Heart right ventricle (tissue), 16 donors: Measurements from ENCODE around the gene DNAJB11. TPM values are rescaled to one million over a fixed set of nuclear protein-coding genes. Genes with fewer than 3 reads are reported as not detected.

Experiments used
- ATAC-seq, 8 donors: fragments of 200-7000 bp; cut with Tn5 transposase; one replicate each; pipeline ENCODE4 v1.9.1; 2020; ENCODE audit warnings: mild to moderate bottlenecking in 8 of 8, moderate library complexity in 8 of 8, moderate number of reproducible peaks in 1 of 8
- DNase-seq, 2 donors: peaks; one replicate each; pipeline ENCODE4 v3.0.0-alpha.2; 2020
- H3K27ac ChIP-seq, 10 donors: fragments of 200-600 bp; sonication (generic) in 2 of 10; one replicate each; pipeline versions ENCODE4 v1.5.0 to v1.8.0; 2020 to 2022; ENCODE audit warnings: mild to moderate bottlenecking in 3 of 10
- H3K27me3 ChIP-seq, 7 donors: fragments of 200-600 bp; one replicate each; pipeline ENCODE4 v1.8.0; 2021 to 2022; ENCODE audit warnings: mild to moderate bottlenecking in 2 of 7
- H3K36me3 ChIP-seq, 9 donors: fragments of 200-600 bp; sonication (generic) in 1 of 9; one replicate each; pipeline versions ENCODE4 v1.5.0 to v1.8.0; 2020 to 2022; ENCODE audit warnings: mild to moderate bottlenecking in 2 of 9
- H3K4me1 ChIP-seq, 9 donors: fragments of 200-600 bp; sonication (generic) in 1 of 9; one replicate each; pipeline versions ENCODE4 v1.5.0 to v1.8.0; 2020 to 2022; ENCODE audit warnings: mild to moderate bottlenecking in 4 of 9
- H3K4me3 ChIP-seq, 10 donors: fragments of 200-600 bp; sonication (generic) in 2 of 10; one replicate each; pipeline versions ENCODE4 v1.5.0 to v1.8.0; 2020 to 2022; ENCODE audit warnings: mild to moderate bottlenecking in 7 of 10, moderate library complexity in 2 of 10
- H3K9me3 ChIP-seq, 11 donors: fragments of 200-600 bp in 10 of 11; sonication (generic) in 2 of 11; one replicate each; pipeline versions ENCODE4 v1.5.0 to v1.8.0; 2013 to 2022; ENCODE audit warnings: mild to moderate bottlenecking in 2 of 11, control low read depth in 1 of 11, moderate library complexity in 1 of 11
- CTCF ChIP-seq, 9 donors: fragments of 200-600 bp; sonication (generic) in 2 of 9; IDR thresholded peaks; one replicate each; pipeline versions ENCODE4 v1.5.0 to v1.8.0; 2021 to 2022; ENCODE audit warnings: antibody characterized with exemption in 9 of 9, mild to moderate bottlenecking in 5 of 9, moderate library complexity in 1 of 9
- WGBS, 2 donors: extraction: QIAGEN DNeasy Blood & Tissue Kit; methylation state at CpG; one replicate each; pipeline ENCODE4 v1.1.7; 2013; ENCODE audit warnings: inconsistent platforms in 1 of 2; 5-methylcytosine and 5-hydroxymethylcytosine counted together
- intact Hi-C, 10 donors: fragments of 100-400 bp; cut with DNase I; formaldehyde crosslinking; loops; one replicate each; pipeline versions ENCODE4 v1.11.1 to v1.14.2; 2022
- polyA plus RNA-seq, 2 donors: library from polyadenylated mRNA; stranded (reverse); fragments of 200-250 nt; gene quantifications; one replicate each; pipeline ENCODE4 v1.2.3, GENCODE V29; 2013
- total RNA-seq, 10 donors: library from RNA; stranded (reverse); fragmentation: NEBNext Ultra II Directional in 3 of 10; extraction: Animal tissue kit (Norgen Biotek cat#: 25700) in 3 of 10; gene quantifications; one replicate each; pipeline versions ENCODE4 v1.2.1 to v1.2.4, GENCODE V29; 2021 to 2023
- donor health status: Arrhythmogenic right ventricular cardiomyopathy.
- donor health status: ischemic (EF 13 %, LVEDD 7.1; RV severe dilation, severe dysfunction).
- donor health status: healthy with polysubstance abuse.
- donor health status: DM: no; HTN: yes; CAD: no.
- donor health status: DM: no; HTN: no; CAD: no.
- donor health status: ischemic (EF 25% LVEDD 6.9; RV normal size, moderate dysfunction).
- donor health status: ischemic (EF 25% LVEDD 5.7; RV mildly dilated, moderate dysfunction).
- donor health status: healthy.
- donor health status: DM: yes; HTN: yes; CAD: no.
- donor health status: Ischemic cardiomyopathy.
- donor health status: ischemic (EF 35%, LVEDD 5.7; RV mildly dilated, moderate dysfunction).
- donor health status: nonischemic (EF 11% LVEDD 7.7; RV severe dilation, severe dysfunction).
- donor health status: DM: yes; HTN: yes; CAD: no.
- donor health status: PGD.
- donor health status: ischemic (EF 29% LVEDD 5.4; RV normal size, mild dysfunction).
- donor health status: nonischemic (EF 23%, LVEDD 6.1; RV moderate dilation, normal function).

DNAJB11 gene
- total and polyA plus RNA-seq, 12 donors: 17.9 to 147 (median 24.2) TPM

GRCh38 chr3:186620213-186621092 lies 49.9 kb downstream of the DNAJB11 start:
- H3K27ac ChIP-seq: no peak overlapping the region
- no peak for TF ChIP-seq CTCF (IDR thresholded peaks at IDR 0.05)
- peaks cover 0 to 11% (median 6%) of the 10 kb centered on the region in 9 donors for H3K4me1 ChIP-seq
- intact Hi-C loops: loop anchor here in 1 of 10 donors (10.0 kb wide), 1 partner anchor 124 kb away; no protein-coding TSS in a partner anchor
- no peaks in the 10 kb centered on the region for H3K9me3 ChIP-seq
- no peak for DNase-seq
- ATAC-seq: no peak
- peaks cover 0 to 28% (median 15%) of the 10 kb centered on the region in 7 donors for H3K27me3 ChIP-seq
- WGBS, 2 donors: 87 to 89% methylated on average over 17 of the region's 17 CpGs
- no peaks in the 10 kb centered on the region for H3K36me3 ChIP-seq
- no peak overlapping the region for H3K4me3 ChIP-seq

GRCh38 chr3:186621894-186622650 lies 51.6 kb downstream of the DNAJB11 start:
- Histone ChIP-seq H3K9me3 (no peaks in the 10 kb centered on the region), H3K36me3 (no peaks in the 10 kb centered on the region), H3K4me3 (no peak overlapping the region), H3K4me1 (peaks cover 0 to 6% (median 4%) of the 10 kb centered on the region in 9 donors), H3K27ac (no peak overlapping the region), H3K27me3 (peaks cover 0 to 19% (median 13%) of the 10 kb centered on the region in 7 donors)
- 73 to 77% methylated on average over 7 of the region's 7 CpGs for WGBS, 2 donors
- intact Hi-C loops: loop anchor here in 1 of 10 donors (10.0 kb wide), 1 partner anchor 123 kb away; no protein-coding TSS in a partner anchor
- no peak for TF ChIP-seq CTCF (IDR thresholded peaks at IDR 0.05)
- DNase-seq (no peak), ATAC-seq (no peak)

- 34 to 54% methylated on average over 2 of the region's 2 CpGs for WGBS, 2 donors
- no peak for TF ChIP-seq CTCF (IDR thresholded peaks at IDR 0.05)
These were observed 52.3 kb downstream of the DNAJB11 start for GRCh38 chr3:186622651-186623310.

GRCh38 chr3:186624598-186624997 lies 54.1 kb downstream of the DNAJB11 start:
- no peak for DNase-seq
- peaks cover 0 to 9% (median 0%) of the 10 kb centered on the region in 7 donors for H3K27me3 ChIP-seq
- H3K27ac ChIP-seq: no peak overlapping the region
- no peaks in the 10 kb centered on the region for H3K9me3 ChIP-seq
- H3K4me3 ChIP-seq: no peak overlapping the region
- intact Hi-C loops: loop anchor here in 1 of 10 donors (10.0 kb wide), 1 partner anchor 120 kb away; no protein-coding TSS in a partner anchor
- H3K36me3 ChIP-seq: no peaks in the 10 kb centered on the region
- TF ChIP-seq CTCF (IDR thresholded peaks at IDR 0.05): no peak
- WGBS, 2 donors: 79 to 86% methylated on average over 4 of the region's 4 CpGs
- H3K4me1 ChIP-seq: no peaks in the 10 kb centered on the region
- no peak for ATAC-seq

More at GRCh38 chr3:186622651-186623310, 52.3 kb downstream of the DNAJB11 start:
- no peak overlapping the region for H3K27ac ChIP-seq
- no peaks in the 10 kb centered on the region for H3K4me1 ChIP-seq
- peaks cover 0 to 12% (median 9%) of the 10 kb centered on the region in 7 donors for H3K27me3 ChIP-seq
- no peaks in the 10 kb centered on the region for H3K36me3 ChIP-seq
- ATAC-seq (no peak), DNase-seq (no peak)
- no peak overlapping the region for H3K4me3 ChIP-seq
- intact Hi-C loops: loop anchor here in 1 of 10 donors (10.0 kb wide), 1 partner anchor 122 kb away; no protein-coding TSS in a partner anchor
- H3K9me3 ChIP-seq: no peaks in the 10 kb centered on the region
